K562 (cell line): Measurements from ENCODE around the gene NDUFA5. TPM values are rescaled to one million over a fixed set of nuclear protein-coding genes. Genes with fewer than 3 reads are reported as not detected.

ENCODE experiments used
- ATAC-seq: fragments of 200-7000 bp; cut with Tn5 transposase; 3 replicates; pipeline ENCODE4 v1.9.1; 2020; ENCODE audit warnings: moderate library complexity
- BruUV-seq: library from RNA; stranded (reverse); fragments of 400-500 nt; replicated peaks from 2 replicates; lab custom pipeline; 2021; lab: Mats Ljungman, UMichigan
- CTCF ChIA-PET: fragments of 300-600 bp; formaldehyde crosslinking; extraction: SDS; loops from one replicate; lab custom pipeline; 2021; ENCODE audit warnings: low intra/inter-chr PET ratio; lab: Yijun Ruan, JAX
- POLR2A ChIA-PET: fragments of 300-600, 350-650 bp; sonication (Branson Sonifier 250); formaldehyde crosslinking; extraction: SDS; loops from one replicate; lab custom pipeline; 2021; ENCODE audit warnings: antibody characterized with exemption, inconsistent platforms; lab: Yijun Ruan, JAX
- DNase-seq, 4 experiments: peaks; one replicate each; pipeline versions ENCODE4 v3.0.0 to v3.0.0-alpha.2; 2011 to 2018; ENCODE audit warnings: low spot score in 3 of 4, mixed read lengths in 3 of 4; ENCODE audit errors: extremely low read depth in 1 of 4
- FAIRE-seq: peaks from 2 replicates; lab custom pipeline; 2011; peaks lifted over from hg19 to GRCh38; lab: Jason Lieb, UNC
- H2AFZ ChIP-seq: 2 replicates; pipeline ENCODE4 v1.6.0; 2011; ENCODE audit warnings: low read depth, low read length, control low read depth, inconsistent platforms
- H3K27ac ChIP-seq: fragments of 200-600 bp; 3 replicates; pipeline ENCODE4 v1.8.0; 2011; ENCODE audit warnings: low read depth, mild to moderate bottlenecking, control low read depth, inconsistent platforms, low read length, moderate library complexity, mixed read lengths; ENCODE audit errors: extremely low read depth
- H3K27me3 ChIP-seq, 2 experiments: fragments of 300-600 bp in 1 of 2; 2 replicates in 1 of 2; 3 replicates in 1 of 2; pipeline versions ENCODE4 v1.6.0 to v1.8.0; 2011; ENCODE audit warnings: inconsistent platforms in 2 of 2, low read length in 2 of 2, mild to moderate bottlenecking in 1 of 2, mixed read lengths in 1 of 2, moderate library complexity in 1 of 2; ENCODE audit not compliant: control insufficient read depth in 2 of 2, insufficient read depth in 2 of 2
- H3K36me3 ChIP-seq: fragments of 300-600 bp; 3 replicates; pipeline ENCODE4 v1.8.0; 2011; ENCODE audit warnings: mild to moderate bottlenecking, low read length, inconsistent platforms; ENCODE audit not compliant: control insufficient read depth, insufficient read depth
- H3K4me1 ChIP-seq, 2 experiments: fragments of 200-600 bp in 1 of 2; replicated peaks in 1 of 2; 2 replicates in 1 of 2; 3 replicates in 1 of 2; pipeline versions ENCODE4 v1.5.1 to v1.8.0; 2011; ENCODE audit warnings: inconsistent platforms in 2 of 2, low read length in 2 of 2, mild to moderate bottlenecking in 1 of 2, mixed read lengths in 1 of 2, moderate library complexity in 1 of 2; ENCODE audit not compliant: control insufficient read depth in 2 of 2, insufficient read depth in 2 of 2
- H3K4me2 ChIP-seq: 2 replicates; pipeline ENCODE4 v1.6.1; 2011; ENCODE audit warnings: low read length, control low read depth, inconsistent platforms, mixed read lengths; ENCODE audit not compliant: insufficient read depth
- H3K4me3 ChIP-seq: fragments of 200-600 bp; sonication (generic), shearing (Covaris generic); 2 replicates; pipeline ENCODE4 v1.5.1; 2016; ENCODE audit warnings: control low read depth, inconsistent platforms
- H3K79me2 ChIP-seq: fragments of 200-600 bp; 3 replicates; pipeline ENCODE4 v1.8.0; 2011; ENCODE audit warnings: low read length, inconsistent platforms; ENCODE audit not compliant: control insufficient read depth, insufficient read depth
- H3K9ac ChIP-seq, 2 experiments: 2 replicates each; pipeline versions ENCODE4 v1.6.0 to v1.6.1; 2011; ENCODE audit warnings: low read depth in 2 of 2, low read length in 2 of 2, control low read depth in 1 of 2, inconsistent platforms in 1 of 2, mild to moderate bottlenecking in 1 of 2, mixed read lengths in 1 of 2; ENCODE audit not compliant: insufficient read depth in 1 of 2
- H3K9me1 ChIP-seq: one replicate; pipeline ENCODE4 v1.6.0; 2011; ENCODE audit warnings: inconsistent platforms, mild to moderate bottlenecking, low read length, moderate library complexity; ENCODE audit not compliant: control insufficient read depth, insufficient read depth
- H3K9me3 ChIP-seq: replicated peaks from 2 replicates; pipeline ENCODE4 v1.5.1; 2011; ENCODE audit warnings: low read depth, low read length, inconsistent platforms; ENCODE audit not compliant: control insufficient read depth, insufficient read depth
- H4K20me1 ChIP-seq: replicated peaks from 2 replicates; pipeline ENCODE4 v1.6.1; 2011; ENCODE audit warnings: low read length, inconsistent platforms, mixed read lengths; ENCODE audit not compliant: control insufficient read depth, insufficient read depth
- ARID4B ChIP-seq: sonication (generic); formaldehyde crosslinking; IDR thresholded peaks from 2 replicates; pipeline ENCODE4 v1.8.0; 2022; ENCODE audit warnings: mild to moderate bottlenecking, missing genetic modification reagents
- CHD2 ChIP-seq: IDR thresholded peaks from 2 replicates; pipeline ENCODE4 v1.6.1; 2011; ENCODE audit warnings: low read depth, low read length
- ETV1 ChIP-seq: fragments of 450-650 bp; conservative IDR thresholded peaks from 2 replicates; pipeline ENCODE4 v1.6.1; 2016; ENCODE audit warnings: missing genetic modification characterization, control low read depth, low read depth, missing compliant biosample characterization
- GATAD2A ChIP-seq: fragments of 450-650 bp; IDR thresholded peaks from 2 replicates; pipeline ENCODE4 v1.6.1; 2017
- KAT2B ChIP-seq: IDR thresholded peaks from one replicate; pipeline ENCODE4 v1.6.1; 2012; ENCODE audit warnings: low read depth, mild to moderate bottlenecking, control low read depth, inconsistent platforms, low read length, moderate library complexity
- KLF1 ChIP-seq: fragments of 450-650 bp; IDR thresholded peaks from 2 replicates; pipeline ENCODE4 v1.6.1; 2016; ENCODE audit warnings: missing genetic modification characterization, missing compliant biosample characterization
- MECOM ChIP-seq: fragments of 250-450 bp; sonication (Bioruptor Pico); IDR thresholded peaks from 2 replicates; pipeline ENCODE4 v1.8.0; 2022; ENCODE audit warnings: inconsistent platforms
- MIER1 ChIP-seq: fragments of 450-650 bp; IDR thresholded peaks from 2 replicates; pipeline ENCODE4 v1.6.1; 2016; ENCODE audit warnings: antibody characterized with exemption, mild to moderate bottlenecking, low read depth
- NFIC ChIP-seq: fragments of 450-650 bp; IDR thresholded peaks from 2 replicates; pipeline ENCODE4 v1.6.1; 2017; ENCODE audit warnings: mild to moderate bottlenecking, inconsistent platforms
- NRF1 ChIP-seq, 2 experiments: fragments of 450-650 bp; IDR thresholded peaks in 1 of 2; conservative IDR thresholded peaks in 1 of 2; 2 replicates each; pipeline ENCODE4 v1.6.1; 2014; ENCODE audit warnings: mild to moderate bottlenecking in 2 of 2
- PHF21A ChIP-seq: fragments of 450-650 bp; IDR thresholded peaks from 2 replicates; pipeline ENCODE4 v1.6.1; 2017; ENCODE audit warnings: low read depth, borderline replicate concordance
- SIN3A ChIP-seq, 2 experiments: fragments of 150-350 bp in 1 of 2; IDR thresholded peaks; 2 replicates each; pipeline ENCODE4 v1.6.1; 2011 to 2016; ENCODE audit warnings: borderline replicate concordance in 2 of 2, low read depth in 2 of 2, low read length in 2 of 2, mild to moderate bottlenecking in 2 of 2, moderate library complexity in 2 of 2; ENCODE audit not compliant: control insufficient read depth in 1 of 2
- TRIM24 ChIP-seq, 2 experiments: fragments of 450-650 bp; IDR thresholded peaks; 2 replicates each; pipeline ENCODE4 v1.6.1; 2016
- WGBS: fragments of 100-300 bp; shearing (Covaris generic); methylation state at CpG from one replicate; pipeline ENCODE4 v1.1.6; 2016; ENCODE audit warnings: low coverage, mixed read lengths; ENCODE audit not compliant: insufficient coverage; ENCODE audit errors: missing lambda C conversion rate; 5-methylcytosine and 5-hydroxymethylcytosine counted together
- in situ Hi-C: fragments of 300-500 bp; cut with MboI; formaldehyde crosslinking; loops from 4 replicates; pipeline ENCODE4 v1.15.0; 2018; ENCODE audit warnings: inconsistent platforms, mixed read lengths
- intact Hi-C: fragments of 100-400 bp; cut with micrococcal nuclease; formaldehyde crosslinking; loops from 2 replicates; pipeline ENCODE4 v1.14.2; 2022
- polyA plus RNA-seq, 8 experiments: library from polyadenylated mRNA; depleted of rRNA in 4 of 8; stranded (reverse) in 5 of 8; unstranded in 3 of 8; fragments of >200 nt; fragmentation: Nextera tagmentation in 2 of 8; fragmentation: Illumina TruSeq in 1 of 8; extraction: Ambion mirVana in 2 of 8; extraction: Trizol in 1 of 8; gene quantifications; 2 replicates each; pipeline versions ENCODE4 v1.2.1 to v1.2.3, GENCODE V29; 2011 to 2014; ENCODE audit warnings: inconsistent platforms in 1 of 8, missing spikeins in 1 of 8
- total RNA-seq, 7 experiments: library from RNA; depleted of rRNA in 6 of 7; stranded (reverse); fragments of >200 nt in 6 of 7; fragmentation: Illumina TruSeq in 2 of 7; extraction: Trizol in 2 of 7; gene quantifications; 2 replicates each; pipeline versions ENCODE4 v1.2.1 to v1.2.3, GENCODE V29; 2011 to 2021; ENCODE audit warnings: low replicate concordance in 1 of 7
- TF ChIP-seq, protein P1 (sequence below): sonication (generic); formaldehyde crosslinking; IDR thresholded peaks from 2 replicates; pipeline ENCODE4 v1.8.0; 2022; ENCODE audit warnings: mild to moderate bottlenecking, missing genetic modification reagents
- TF ChIP-seq, protein P2 (sequence below): fragments of 250-450 bp; sonication (Bioruptor Pico); IDR thresholded peaks from 2 replicates; pipeline ENCODE4 v1.4.0; 2020; ENCODE audit warnings: mild to moderate bottlenecking

The NDUFA5 gene
- total and polyA plus RNA-seq, 9 of the 15 experiments (the other 6 are each of a cell fraction or from before 2014, with no cell fraction given), result 155 to 677 (median 269) TPM

- TF ChIP-seq NRF1 (conservative IDR thresholded peaks at IDR 0.05 in 1 of 2, IDR thresholded peaks at IDR 0.05 in 1 of 2), result peak; percentile 61 to 65
- peak; percentile 35; the same call in 1 of the 2 replicates for TF ChIP-seq PHF21A
- TF ChIP-seq SIN3A (IDR thresholded peaks at IDR 0.05; ENCODE audit: borderline replicate concordance in 2 of 2, control insufficient read depth in 1 of 2, low read depth in 2 of 2, low read length in 2 of 2), result no peak
- peak; percentile 68 for TF ChIP-seq CHD2
Observed at GRCh38 chr7:123553159-123553558, 4.5 kb downstream of the NDUFA5 start (continued).

- WGBS, result 21% methylated on average over 2 of the region's 2 CpGs
- CTCF ChIA-PET, result no interaction called here
- TF ChIP-seq, protein P1, sequence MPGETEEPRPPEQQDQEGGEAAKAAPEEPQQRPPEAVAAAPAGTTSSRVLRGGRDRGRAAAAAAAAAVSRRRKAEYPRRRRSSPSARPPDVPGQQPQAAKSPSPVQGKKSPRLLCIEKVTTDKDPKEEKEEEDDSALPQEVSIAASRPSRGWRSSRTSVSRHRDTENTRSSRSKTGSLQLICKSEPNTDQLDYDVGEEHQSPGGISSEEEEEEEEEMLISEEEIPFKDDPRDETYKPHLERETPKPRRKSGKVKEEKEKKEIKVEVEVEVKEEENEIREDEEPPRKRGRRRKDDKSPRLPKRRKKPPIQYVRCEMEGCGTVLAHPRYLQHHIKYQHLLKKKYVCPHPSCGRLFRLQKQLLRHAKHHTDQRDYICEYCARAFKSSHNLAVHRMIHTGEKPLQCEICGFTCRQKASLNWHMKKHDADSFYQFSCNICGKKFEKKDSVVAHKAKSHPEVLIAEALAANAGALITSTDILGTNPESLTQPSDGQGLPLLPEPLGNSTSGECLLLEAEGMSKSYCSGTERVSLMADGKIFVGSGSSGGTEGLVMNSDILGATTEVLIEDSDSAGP (CRISPR knock-in tag), result no peak
- TF ChIP-seq ETV1 (no peak), ARID4B (CRISPR knock-in tag) (no peak), MIER1 (no peak), NFIC (peak; percentile 74), GATAD2A (no peak), KAT2B (no peak), KLF1 (tag) (no peak), MECOM (CRISPR knock-in tag) (no peak), TRIM24 (IDR thresholded peaks at IDR 0.05) (peak; percentile 74 to 87; a peak in 3 of 4 replicates)
- TF ChIP-seq, protein P2, sequence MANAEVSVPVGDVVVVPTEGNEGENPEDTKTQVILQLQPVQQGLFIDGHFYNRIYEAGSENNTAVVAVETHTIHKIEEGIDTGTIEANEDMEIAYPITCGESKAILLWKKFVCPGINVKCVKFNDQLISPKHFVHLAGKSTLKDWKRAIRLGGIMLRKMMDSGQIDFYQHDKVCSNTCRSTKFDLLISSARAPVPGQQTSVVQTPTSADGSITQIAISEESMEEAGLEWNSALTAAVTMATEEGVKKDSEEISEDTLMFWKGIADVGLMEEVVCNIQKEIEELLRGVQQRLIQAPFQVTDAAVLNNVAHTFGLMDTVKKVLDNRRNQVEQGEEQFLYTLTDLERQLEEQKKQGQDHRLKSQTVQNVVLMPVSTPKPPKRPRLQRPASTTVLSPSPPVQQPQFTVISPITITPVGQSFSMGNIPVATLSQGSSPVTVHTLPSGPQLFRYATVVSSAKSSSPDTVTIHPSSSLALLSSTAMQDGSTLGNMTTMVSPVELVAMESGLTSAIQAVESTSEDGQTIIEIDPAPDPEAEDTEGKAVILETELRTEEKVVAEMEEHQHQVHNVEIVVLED, result no peak
Observed at GRCh38 chr7:123552641-123553040, 5.0 kb downstream of the NDUFA5 start.

More at GRCh38 chr7:123552641-123553040, 5.0 kb downstream of the NDUFA5 start:
- Histone ChIP-seq H3K4me3 (no peak overlapping the region), H3K27me3 (no peaks in the 10 kb centered on the region), H4K20me1 (no peaks in the 10 kb centered on the region), H3K9ac (peak overlapping the region in 1 of 2 experiments; percentile 5; a peak in 1 of 4 replicates), H3K27ac (peak overlapping the region; percentile 23), H3K36me3 (peaks cover 81% of the 10 kb centered on the region), H3K4me1 (peaks cover 13 to 28% of the 10 kb centered on the region in 2 experiments), H3K9me3 (no peaks in the 10 kb centered on the region), H3K4me2 (peak overlapping the region; percentile 59), H3K79me2 (peaks cover 97% of the 10 kb centered on the region), H3K9me1 (no peaks in the 10 kb centered on the region), H2AFZ (no peak overlapping the region)
- DNase-seq (peak; percentile 42 to 92 (median 58)), ATAC-seq (peak; percentile 66), FAIRE-seq (peak; percentile 86)
- in situ Hi-C loops (no loop called here), intact Hi-C loops (no loop called here)
- POLR2A ChIA-PET, result interaction anchor here (1.1 to 2.3 kb wide), 4 partner anchors 10 to 47 kb away, joined by 3 to 13 read pairs (median 6); partner anchors contain the start of gene IQUB
- BruUV-seq, result no TSS peak
